PC-9 (cell line): ENCODE results near the gene RSAD1. TPM values are rescaled to one million over a fixed set of nuclear protein-coding genes. Genes with fewer than 3 reads are reported as not detected.

ENCODE experiments used
- BruUV-seq: library from RNA; stranded (reverse); fragments of 400-500 nt; replicated peaks from 2 replicates; lab custom pipeline; 2021; lab: Mats Ljungman, UMichigan
- CTCF ChIA-PET: fragments of 300-600 bp; sonication (Branson Sonifier 250); formaldehyde crosslinking; loops from one replicate; lab custom pipeline; 2022; ENCODE audit warnings: antibody characterized with exemption; lab: Charles Lee
- POLR2A ChIA-PET: fragments of 300-600 bp; sonication (Branson Sonifier 250); formaldehyde crosslinking; loops from one replicate; lab custom pipeline; 2022; ENCODE audit warnings: antibody characterized with exemption; ENCODE audit not compliant: unreplicated experiment; lab: Charles Lee
- DNase-seq, 2 experiments: peaks; one replicate each; pipeline versions ENCODE4 v3.0.0 to v3.0.0-alpha.2; 2015 to 2022; ENCODE audit warnings: mixed read lengths in 1 of 2
- H2AFZ ChIP-seq: fragments of 200-600 bp; sonication (generic); 2 replicates; pipeline ENCODE4 v1.8.1; 2017; ENCODE audit warnings: antibody characterized with exemption
- H3F3A ChIP-seq: fragments of 200-600 bp; sonication (generic); 2 replicates; pipeline ENCODE4 v1.8.1; 2017; ENCODE audit warnings: antibody characterized with exemption, mild to moderate bottlenecking, low read depth; ENCODE audit not compliant: insufficient read depth
- H3K27ac ChIP-seq: fragments of 200-600 bp; sonication (generic); 2 replicates; pipeline ENCODE4 v1.6.1; 2016; ENCODE audit warnings: mixed run types
- H3K27me3 ChIP-seq: fragments of 200-600 bp; sonication (generic); 2 replicates; pipeline ENCODE4 v1.6.1; 2016; ENCODE audit warnings: low read depth, mixed run types; ENCODE audit not compliant: insufficient read depth
- H3K36me3 ChIP-seq: fragments of 200-600 bp; sonication (generic); 2 replicates; pipeline ENCODE4 v1.6.1; 2016; ENCODE audit warnings: low read depth, mixed run types
- H3K4me1 ChIP-seq: fragments of 200-600 bp; sonication (generic); replicated peaks from 2 replicates; pipeline ENCODE4 v1.6.1; 2016; ENCODE audit warnings: mixed run types; ENCODE audit not compliant: insufficient read depth
- H3K4me2 ChIP-seq: fragments of 200-600 bp; sonication (generic); 2 replicates; pipeline ENCODE4 v1.6.1; 2017; ENCODE audit warnings: mixed run types
- H3K4me3 ChIP-seq: fragments of 200-600 bp; sonication (generic); 2 replicates; pipeline ENCODE4 v1.6.1; 2016; ENCODE audit warnings: mixed run types
- H3K79me2 ChIP-seq: fragments of 200-600 bp; sonication (generic); 2 replicates; pipeline ENCODE4 v1.6.1; 2017; ENCODE audit warnings: low read depth, mixed run types
- H3K9me2 ChIP-seq: fragments of 200-600 bp; sonication (generic); 2 replicates; pipeline ENCODE4 v1.8.1; 2017; ENCODE audit warnings: mild to moderate bottlenecking; ENCODE audit not compliant: insufficient read depth
- H3K9me3 ChIP-seq: fragments of 200-600 bp; sonication (generic); 2 replicates; pipeline ENCODE4 v1.8.1; 2016; ENCODE audit warnings: low read depth; ENCODE audit not compliant: insufficient read depth
- H4K20me1 ChIP-seq: fragments of 200-600 bp; sonication (generic); 2 replicates; pipeline ENCODE4 v1.8.1; 2017; ENCODE audit not compliant: insufficient read depth
- EZH2 ChIP-seq: fragments of 200-600 bp; sonication (generic); IDR thresholded peaks from 2 replicates; pipeline ENCODE4 v1.8.0; 2017; ENCODE audit warnings: antibody characterized with exemption, low read depth
- intact Hi-C: fragments of 100-400 bp; cut with micrococcal nuclease; formaldehyde crosslinking; loops from one replicate; pipeline ENCODE4 v1.10.0; 2022; ENCODE audit not compliant: unreplicated experiment
- total RNA-seq: library from RNA; stranded (reverse); gene quantifications from 2 replicates; pipeline ENCODE4 v1.2.3, GENCODE V29; 2021
- TF ChIP-seq, protein P1 (sequence below): fragments of 200-600 bp; sonication (generic); conservative IDR thresholded peaks from 2 replicates; pipeline ENCODE4 v1.6.1; 2017; ENCODE audit warnings: mixed run types, antibody characterized with exemption, mild to moderate bottlenecking, moderate library complexity

RSAD1 gene
- total RNA-seq, 1 experiment from 2014 or later, result 15.1 TPM

DNA sequence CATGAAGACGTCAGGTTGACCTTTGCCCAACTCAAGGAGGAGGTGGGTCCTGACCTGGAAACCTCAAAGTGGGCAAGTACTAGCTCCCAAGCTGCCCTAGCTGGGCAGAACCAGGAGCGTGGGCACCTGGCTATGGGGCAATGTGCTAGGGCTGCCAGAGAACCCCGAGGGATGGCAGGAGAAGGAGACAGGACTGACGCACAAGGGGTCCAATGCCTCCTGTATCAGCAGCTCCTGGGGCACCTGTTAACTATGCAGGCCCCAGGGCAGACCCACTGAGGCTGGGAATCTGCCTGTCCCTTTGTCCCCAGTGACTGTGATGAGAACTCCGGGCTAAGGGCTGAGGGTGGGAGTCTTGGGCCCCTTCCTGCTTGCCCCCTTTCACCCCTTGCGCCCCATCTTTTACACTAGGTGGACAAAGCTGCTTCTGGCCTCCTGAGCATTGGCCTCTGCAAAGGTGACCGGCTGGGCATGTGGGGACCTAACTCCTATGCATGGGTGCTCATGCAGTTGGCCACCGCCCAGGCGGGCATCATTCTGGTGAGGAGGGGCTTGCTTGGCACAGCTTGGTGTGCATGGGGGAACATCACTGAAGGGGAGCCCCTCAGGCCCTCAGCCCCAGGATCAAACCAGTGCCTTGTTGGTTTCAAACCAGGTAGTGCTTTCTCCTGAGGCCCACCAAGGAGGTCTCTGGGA, 17.7 kb upstream of the RSAD1 start:
- Histone ChIP-seq H3K79me2 (peaks cover 13% of the 10 kb centered on the region; the same call in 1 of the 2 replicates), H3K4me2 (no peak overlapping the region), H3K9me3 (no peaks in the 10 kb centered on the region), H3K4me3 (no peak overlapping the region), H3K36me3 (peaks cover 25% of the 10 kb centered on the region), H4K20me1 (no peaks in the 10 kb centered on the region), H3K27me3 (no peaks in the 10 kb centered on the region), H2AFZ (no peak overlapping the region), H3K27ac (no peak overlapping the region), H3K9me2 (no peaks in the 10 kb centered on the region), H3K4me1 (peaks cover 26% of the 10 kb centered on the region), H3F3A (peaks cover 25% of the 10 kb centered on the region; the same call in 1 of the 2 replicates)
- intact Hi-C loops, result no loop called here
- BruUV-seq, result no TSS peak
- no peak for DNase-seq
- TF ChIP-seq, protein P1, sequence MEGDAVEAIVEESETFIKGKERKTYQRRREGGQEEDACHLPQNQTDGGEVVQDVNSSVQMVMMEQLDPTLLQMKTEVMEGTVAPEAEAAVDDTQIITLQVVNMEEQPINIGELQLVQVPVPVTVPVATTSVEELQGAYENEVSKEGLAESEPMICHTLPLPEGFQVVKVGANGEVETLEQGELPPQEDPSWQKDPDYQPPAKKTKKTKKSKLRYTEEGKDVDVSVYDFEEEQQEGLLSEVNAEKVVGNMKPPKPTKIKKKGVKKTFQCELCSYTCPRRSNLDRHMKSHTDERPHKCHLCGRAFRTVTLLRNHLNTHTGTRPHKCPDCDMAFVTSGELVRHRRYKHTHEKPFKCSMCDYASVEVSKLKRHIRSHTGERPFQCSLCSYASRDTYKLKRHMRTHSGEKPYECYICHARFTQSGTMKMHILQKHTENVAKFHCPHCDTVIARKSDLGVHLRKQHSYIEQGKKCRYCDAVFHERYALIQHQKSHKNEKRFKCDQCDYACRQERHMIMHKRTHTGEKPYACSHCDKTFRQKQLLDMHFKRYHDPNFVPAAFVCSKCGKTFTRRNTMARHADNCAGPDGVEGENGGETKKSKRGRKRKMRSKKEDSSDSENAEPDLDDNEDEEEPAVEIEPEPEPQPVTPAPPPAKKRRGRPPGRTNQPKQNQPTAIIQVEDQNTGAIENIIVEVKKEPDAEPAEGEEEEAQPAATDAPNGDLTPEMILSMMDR, result no peak
- no peak for TF ChIP-seq EZH2
- ChIA-PET CTCF (no interaction called here), POLR2A (no interaction called here)

DNA sequence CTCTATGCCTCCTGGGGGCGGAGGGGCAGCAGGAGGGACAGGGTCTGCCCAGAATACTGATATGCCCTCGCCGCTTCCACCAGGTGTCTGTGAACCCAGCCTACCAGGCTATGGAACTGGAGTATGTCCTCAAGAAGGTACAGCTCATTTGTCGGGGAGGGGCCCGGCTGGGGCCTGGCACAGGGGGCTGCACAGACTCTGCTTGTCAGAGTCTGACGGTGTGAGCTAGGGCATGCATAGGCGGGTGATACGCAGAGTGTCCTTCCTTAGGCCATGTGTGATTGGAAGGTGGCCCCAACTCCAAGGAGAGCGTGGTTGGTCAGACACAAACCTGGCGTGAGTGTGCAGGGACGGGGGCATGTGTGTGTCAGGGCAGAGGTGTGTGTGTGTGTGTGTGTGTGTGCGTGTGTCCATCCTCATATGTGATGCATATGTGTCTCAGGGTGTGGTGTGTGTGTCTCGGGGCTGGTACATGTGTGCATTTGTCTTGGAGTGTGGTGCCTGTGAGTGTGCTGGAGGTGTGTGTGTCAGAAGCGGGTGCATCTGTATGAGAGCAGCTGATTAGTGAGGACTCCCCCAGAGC, 17.0 kb upstream of the RSAD1 start:
- peaks cover 26% of the 10 kb centered on the region for H3K4me1 ChIP-seq
- TF ChIP-seq, protein P1, result no peak
- no peak for TF ChIP-seq EZH2
- peaks cover 29% of the 10 kb centered on the region; the same call in 1 of the 2 replicates for H3F3A ChIP-seq
- no peak overlapping the region for H2AFZ ChIP-seq
- H3K36me3 ChIP-seq, result peaks cover 25% of the 10 kb centered on the region
- H3K79me2 ChIP-seq, result 0 out of 2 replicates have a peak, but pooled peaks cover 12% of the 10 kb centered on the region
- intact Hi-C loops, result no loop called here
- H4K20me1 ChIP-seq, result no peaks in the 10 kb centered on the region
- no peak overlapping the region for H3K4me2 ChIP-seq
- no peaks in the 10 kb centered on the region for H3K27me3 ChIP-seq
- CTCF ChIA-PET, result no interaction called here
- POLR2A ChIA-PET, result no interaction called here
- H3K9me2 ChIP-seq, result no peaks in the 10 kb centered on the region
- H3K9me3 ChIP-seq, result no peaks in the 10 kb centered on the region
- no peak overlapping the region for H3K4me3 ChIP-seq
- H3K27ac ChIP-seq, result no peak overlapping the region
- no peak for DNase-seq
- BruUV-seq, result no TSS peak

GRCh38 chr17:50462446-50462845, 16.2 kb upstream of the RSAD1 start:
- Histone ChIP-seq H4K20me1 (no peaks in the 10 kb centered on the region), H3K4me1 (peaks cover 25% of the 10 kb centered on the region), H3K27me3 (no peaks in the 10 kb centered on the region), H3K4me3 (no peak overlapping the region), H3K27ac (no peak overlapping the region), H3K36me3 (peaks cover 18% of the 10 kb centered on the region; the same call in 1 of the 2 replicates), H3K9me2 (no peaks in the 10 kb centered on the region), H3K9me3 (no peaks in the 10 kb centered on the region), H3K4me2 (no peak overlapping the region), H3K79me2 (0 out of 2 replicates have a peak, but pooled peaks cover 12% of the 10 kb centered on the region), H2AFZ (no peak overlapping the region), H3F3A (peaks cover 31% of the 10 kb centered on the region; the same call in 1 of the 2 replicates)
- ChIA-PET CTCF (no interaction called here), POLR2A (no interaction called here)
- no peak for DNase-seq
- BruUV-seq, result TSS peak; percentile 11
- intact Hi-C loops, result no loop called here
- TF ChIP-seq EZH2, result no peak
- TF ChIP-seq, protein P1, result no peak
